T-cell (primary cell): ENCODE measurements around the gene CFAP57. TPM values are rescaled to one million over a fixed set of nuclear protein-coding genes. Genes with fewer than 3 reads are reported as not detected.

Experiments
- ATAC-seq, 4 experiments: fragments of 200-7000 bp in 3 of 4; fragments of 150-1000 bp in 1 of 4; cut with Tn5 transposase; replicated peaks in 1 of 4; 1 replicate in 3 of 4; 2 replicates in 1 of 4; pipeline ENCODE4 v1.10.0; 2021; ENCODE audit warnings: moderate library complexity in 3 of 4, mild to moderate bottlenecking in 2 of 4, moderate number of reproducible peaks in 1 of 4
- CTCF ChIA-PET, 2 donors: fragments of 300-600 bp; sonication (Branson Sonifier 250); formaldehyde crosslinking; loops; one replicate each; lab custom pipeline; 2022; ENCODE audit warnings: antibody characterized with exemption in 2 of 2; lab: Charles Lee
- POLR2A ChIA-PET, 2 donors: fragments of 300-600 bp; sonication (Branson Sonifier 250); formaldehyde crosslinking; loops; one replicate each; lab custom pipeline; 2022; ENCODE audit warnings: antibody characterized with exemption in 2 of 2; lab: Charles Lee
- DNase-seq, 35 experiments: peaks; one replicate each; pipeline versions ENCODE4 v3.0.0 to v3.0.0-alpha.2; 2013 to 2023
- H3K27ac ChIP-seq: one replicate; pipeline ENCODE4 v1.5.1; 2013; ENCODE audit warnings: low read length
- H3K27me3 ChIP-seq, 2 experiments: replicated peaks in 1 of 2; 1 replicate in 1 of 2; 2 replicates in 1 of 2; pipeline versions ENCODE4 v1.6.1 to v1.7.0; 2013; ENCODE audit warnings: low read length in 1 of 2, mixed read lengths in 1 of 2; ENCODE audit not compliant: control insufficient read depth in 2 of 2, insufficient read depth in 2 of 2; ENCODE audit errors: extremely low read depth in 1 of 2
- H3K36me3 ChIP-seq, 2 donors: 1 replicate in 1 of 2; 2 replicates in 1 of 2; pipeline versions ENCODE4 v1.6.1 to v1.7.0; 2013; ENCODE audit warnings: low read length in 1 of 2; ENCODE audit not compliant: control insufficient read depth in 2 of 2, insufficient read depth in 1 of 2; ENCODE audit errors: extremely low read depth in 1 of 2
- H3K4me1 ChIP-seq, 2 experiments: 1 replicate in 1 of 2; 2 replicates in 1 of 2; pipeline versions ENCODE4 v1.6.1 to v1.7.0; 2013; ENCODE audit warnings: low read length in 2 of 2, mixed read lengths in 1 of 2; ENCODE audit not compliant: insufficient read depth in 2 of 2, control insufficient read depth in 1 of 2; ENCODE audit errors: extremely low read depth in 1 of 2
- H3K4me3 ChIP-seq, 2 donors: 1 replicate in 1 of 2; 2 replicates in 1 of 2; pipeline versions ENCODE4 v1.5.1 to v1.7.0; 2013; ENCODE audit warnings: mild to moderate bottlenecking in 2 of 2, low read length in 1 of 2, moderate library complexity in 1 of 2; ENCODE audit not compliant: control insufficient read depth in 1 of 2; ENCODE audit errors: extremely low read depth in 1 of 2
- H3K9me3 ChIP-seq: 2 replicates; pipeline ENCODE4 v1.7.0; 2013
- H3K27ac Mint-ChIP-seq, 2 donors: one replicate each; pipeline ENCODE4 v1.8.0; 2020 to 2021; ENCODE audit warnings: mild to moderate bottlenecking in 2 of 2, mixed read lengths in 2 of 2
- H3K27me3 Mint-ChIP-seq, 2 donors: one replicate each; pipeline ENCODE4 v1.8.0; 2021 to 2022; ENCODE audit warnings: mixed read lengths in 2 of 2
- H3K36me3 Mint-ChIP-seq: one replicate; pipeline ENCODE4 v1.8.0; 2021; ENCODE audit warnings: mixed read lengths
- H3K4me1 Mint-ChIP-seq, 3 donors: one replicate each; pipeline ENCODE4 v1.8.0; 2020 to 2022; ENCODE audit warnings: mixed read lengths in 3 of 3, mild to moderate bottlenecking in 1 of 3
- H3K4me3 Mint-ChIP-seq, 3 donors: one replicate each; pipeline ENCODE4 v1.8.0; 2020 to 2022; ENCODE audit warnings: mild to moderate bottlenecking in 3 of 3, mixed read lengths in 3 of 3, moderate library complexity in 3 of 3
- H3K9me3 Mint-ChIP-seq, 3 donors: one replicate each; pipeline ENCODE4 v1.8.0; 2020 to 2022; ENCODE audit warnings: mixed read lengths in 3 of 3
- WGBS: methylation state at CpG from one replicate; pipeline ENCODE4 v1.1.5; 2013; ENCODE audit warnings: missing lambda C conversion rate; ENCODE audit not compliant: insufficient coverage; 5-methylcytosine and 5-hydroxymethylcytosine counted together
- total RNA-seq, 35 experiments: library from RNA in 6 of 35; stranded (reverse) in 6 of 35; fragments of 120-200 nt in 1 of 35; gene quantifications; one replicate each; pipeline versions ENCODE4 v1.2.1 to v1.2.4 and lab custom pipeline; 2013 to 2026

Gene CFAP57
- total RNA-seq, result under 1 TPM in 1 of 5 donors, not detected in 4; 0.07 TPM
- not detected for total RNA-seq (2013)
- 0 to 0.32 (median 0) reads per million in 29 experiments for total RNA-seq (lab: John Stamatoyannopoulos, UW)

DNA sequence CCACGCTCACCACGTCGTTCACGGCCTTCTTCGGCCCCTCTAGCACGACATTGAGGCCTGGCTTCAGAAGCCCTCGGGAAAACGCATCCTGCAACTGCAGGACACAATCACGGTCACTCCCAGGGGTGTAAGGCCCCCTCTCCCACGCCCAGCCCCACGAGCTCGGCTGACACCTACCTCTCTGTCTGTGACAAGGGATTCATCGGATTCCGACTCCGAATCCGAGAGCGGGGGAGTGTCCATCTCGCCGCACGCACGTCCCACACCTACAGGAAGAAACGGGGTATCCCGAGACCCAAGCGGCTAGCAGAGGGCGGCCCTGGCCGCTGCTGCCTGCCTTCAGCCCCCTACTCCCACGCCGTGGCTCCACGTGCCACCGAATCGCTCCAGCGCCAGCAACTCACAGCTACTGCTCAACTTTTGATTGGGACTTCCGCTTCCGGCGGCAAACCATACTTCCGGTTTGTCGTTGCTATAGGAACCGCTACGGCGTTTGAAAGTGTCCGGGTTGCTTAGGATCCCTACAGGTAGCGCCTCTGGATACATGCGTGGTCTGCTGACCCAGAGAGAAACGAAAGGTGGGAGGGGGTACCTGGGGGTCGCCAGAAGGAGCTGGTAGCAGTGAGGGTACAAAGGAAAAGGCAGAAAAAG, at the start of gene CFAP57, which contains the start of gene EBNA1BP2:
Gene CFAP57, plus strand, starts transcription at position 455 of the 651 bp plus-strand sequence. CDS start 424 bp downstream, outside the sequence.
Gene EBNA1BP2, minus strand, starts transcription at position 415 of the 651 bp plus-strand sequence. Its CDS starts 172 bp downstream, at position 243.
- DNase-seq, result peak; percentile 82 to 96 (median 90)
- peaks cover 13 to 28% of the 10 kb centered on the region in 2 donors for H3K36me3 ChIP-seq
- Mint-ChIP-seq H3K9me3 (no peaks in the 10 kb centered on the region), H3K4me1 (peaks cover 27 to 32% (median 30%) of the 10 kb centered on the region in 3 donors), H3K27ac (peak within 1 kb of the TSS; percentile 93), H3K4me3 (peak within 1 kb of the TSS; percentile 97 to 99 (median 98)), H3K27me3 (peaks cover 12 to 22% of the 10 kb centered on the region in 2 donors), H3K36me3 (peaks cover 34% of the 10 kb centered on the region)
- peak; percentile 81 to 89 (median 88) for ATAC-seq
- no peaks in the 10 kb centered on the region for H3K9me3 ChIP-seq
- peaks cover 0 to 8% of the 10 kb centered on the region in 2 experiments for H3K27me3 ChIP-seq
- ChIA-PET CTCF (interaction anchor here in 1 of 2 donors (0.6 to 1.1 kb wide), 3 partner anchors 98 to 242 kb away, joined by 3 to 7 read pairs (median 3); no protein-coding TSS in a partner anchor), POLR2A (no interaction called here)
- peak within 1 kb of the TSS; percentile 45 for H3K27ac ChIP-seq
- H3K4me1 ChIP-seq, result peaks cover 13 to 14% of the 10 kb centered on the region in 2 experiments
- WGBS, result under 1% methylated on average over 39 of the region's 45 CpGs
- peak within 1 kb of the TSS; percentile 80 to 92 for H3K4me3 ChIP-seq

DNA sequence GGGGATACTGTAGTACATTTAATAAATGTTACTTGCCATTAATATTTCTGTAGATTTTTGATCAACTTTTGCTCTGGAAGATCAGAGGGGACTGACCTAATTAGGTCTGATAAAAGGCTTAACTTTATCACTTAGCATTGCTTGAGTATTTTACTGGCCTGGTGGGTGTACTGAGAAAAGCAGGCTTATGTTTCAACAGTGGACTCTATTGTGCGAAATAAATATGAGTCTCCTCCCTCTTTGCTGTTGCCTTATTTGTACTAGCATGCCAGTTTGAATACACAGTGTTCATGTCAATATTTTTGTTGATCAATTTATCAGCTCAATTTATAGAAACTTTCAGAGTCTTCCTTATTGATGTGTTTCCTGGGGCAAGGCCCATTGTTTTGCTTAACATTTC, 49.1 kb upstream of the CFAP57 start:
- no peak overlapping the region for H3K4me3 ChIP-seq
- H3K36me3 ChIP-seq, result no peaks in the 10 kb centered on the region
- Mint-ChIP-seq H3K36me3 (no peaks in the 10 kb centered on the region), H3K9me3 (no peaks in the 10 kb centered on the region), H3K4me3 (no peak overlapping the region), H3K27me3 (peaks cover 27 to 28% of the 10 kb centered on the region in 2 donors), H3K27ac (no peak overlapping the region), H3K4me1 (no peaks in the 10 kb centered on the region)
- ATAC-seq (no peak), DNase-seq (no peak)
- H3K4me1 ChIP-seq, result no peaks in the 10 kb centered on the region
- CTCF ChIA-PET, result interaction anchor here in 1 of 2 donors (0.6 kb wide), 1 partner anchor 1056 kb away, joined by 5 read pairs; no protein-coding TSS in a partner anchor
- WGBS, result 71% methylated on average over 1 of the region's 1 CpG
- peaks cover 0 to 14% of the 10 kb centered on the region in 2 experiments for H3K27me3 ChIP-seq
- no peaks in the 10 kb centered on the region for H3K9me3 ChIP-seq
- no peak overlapping the region for H3K27ac ChIP-seq
- POLR2A ChIA-PET, result no interaction called here

DNA sequence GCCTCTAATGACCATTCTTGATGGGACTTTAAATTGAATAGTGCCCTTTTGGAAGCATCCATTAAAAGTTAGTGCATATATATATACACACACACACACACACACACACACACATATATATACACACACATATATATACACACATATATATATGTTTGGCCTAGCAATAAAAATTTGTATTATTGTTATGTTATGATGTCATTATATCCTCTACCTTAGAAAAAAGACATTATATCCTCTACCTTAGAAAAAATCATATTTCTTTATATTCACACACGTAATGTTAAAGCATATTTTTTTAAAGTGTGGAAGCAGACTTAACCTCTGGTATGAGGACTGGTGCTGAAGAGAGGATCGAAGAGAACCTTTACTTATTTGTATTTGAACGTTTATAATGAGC, 43.3 kb upstream of the CFAP57 start:
- peaks cover 28 to 32% of the 10 kb centered on the region in 2 donors for H3K27me3 Mint-ChIP-seq
- H3K27ac Mint-ChIP-seq, result no peak overlapping the region
- H3K36me3 ChIP-seq, result no peaks in the 10 kb centered on the region
- no peaks in the 10 kb centered on the region for H3K36me3 Mint-ChIP-seq
- CTCF ChIA-PET, result no interaction called here
- H3K9me3 Mint-ChIP-seq, result no peaks in the 10 kb centered on the region
- H3K4me3 ChIP-seq, result no peak overlapping the region
- H3K27me3 ChIP-seq, result peaks cover 0 to 11% of the 10 kb centered on the region in 2 experiments
- POLR2A ChIA-PET, result no interaction called here
- ATAC-seq, result no peak
- no peaks in the 10 kb centered on the region for H3K9me3 ChIP-seq
- DNase-seq, result no peak
- no peak overlapping the region for H3K27ac ChIP-seq
- no peaks in the 10 kb centered on the region for H3K4me1 Mint-ChIP-seq
- no peaks in the 10 kb centered on the region for H3K4me1 ChIP-seq
- WGBS, result no CpG with 5 or more reads among the region's 3 CpGs
- H3K4me3 Mint-ChIP-seq, result no peak overlapping the region

DNA sequence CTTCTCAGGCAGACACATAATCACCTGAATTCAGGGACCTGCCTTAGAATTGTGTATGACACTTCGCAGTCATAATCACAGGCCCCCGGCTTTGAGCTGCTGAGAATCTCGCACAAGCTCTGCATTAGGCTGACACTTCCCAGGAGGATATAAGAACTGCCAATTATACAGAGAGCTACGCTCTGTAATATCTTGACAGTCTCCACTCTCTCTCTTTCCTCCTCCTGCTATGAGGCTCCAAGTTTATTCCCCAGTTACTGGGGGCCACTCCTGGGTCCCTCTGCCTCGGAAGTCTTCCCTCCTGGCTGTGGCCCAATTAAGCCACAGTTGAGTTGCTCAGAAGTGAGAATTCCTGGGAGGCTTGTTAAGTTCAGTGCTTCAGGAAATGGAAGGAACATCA, 42.7 kb upstream of the CFAP57 start:
- Mint-ChIP-seq H3K27ac (no peak overlapping the region), H3K27me3 (peaks cover 28 to 35% of the 10 kb centered on the region in 2 donors), H3K4me3 (no peak overlapping the region), H3K36me3 (no peaks in the 10 kb centered on the region), H3K9me3 (no peaks in the 10 kb centered on the region), H3K4me1 (no peaks in the 10 kb centered on the region)
- Histone ChIP-seq H3K27me3 (peaks cover 0 to 11% of the 10 kb centered on the region in 2 experiments), H3K4me1 (no peaks in the 10 kb centered on the region), H3K27ac (no peak overlapping the region), H3K9me3 (no peaks in the 10 kb centered on the region), H3K36me3 (no peaks in the 10 kb centered on the region), H3K4me3 (no peak overlapping the region)
- no peak for DNase-seq
- 89% methylated on average over 4 of the region's 5 CpGs for WGBS
- CTCF ChIA-PET, result no interaction called here
- ATAC-seq, result no peak
- POLR2A ChIA-PET, result no interaction called here

DNA sequence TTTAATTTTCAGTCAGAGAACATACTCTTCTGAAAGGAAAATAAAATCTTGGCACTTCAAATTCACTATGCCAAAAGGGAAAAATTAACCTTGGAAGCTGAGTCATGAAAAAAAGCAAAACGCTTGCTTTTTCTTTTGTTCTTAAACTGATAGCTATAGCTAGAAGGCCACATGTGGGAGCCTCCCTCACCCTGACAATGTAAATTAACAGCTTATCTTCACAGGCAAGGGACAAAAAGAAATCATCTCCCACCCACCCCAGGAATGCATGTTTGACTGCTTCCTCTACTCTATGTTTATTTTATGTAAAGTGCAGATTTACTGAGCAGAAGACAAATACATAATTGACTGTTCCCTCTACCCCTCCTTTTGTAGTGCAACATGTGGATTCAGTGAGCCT, 38.1 kb upstream of the CFAP57 start:
- Mint-ChIP-seq H3K36me3 (no peaks in the 10 kb centered on the region), H3K4me3 (no peak overlapping the region), H3K9me3 (no peaks in the 10 kb centered on the region), H3K27me3 (peaks cover 27 to 36% of the 10 kb centered on the region in 2 donors), H3K27ac (no peak overlapping the region), H3K4me1 (no peaks in the 10 kb centered on the region)
- ChIA-PET POLR2A (no interaction called here), CTCF (no interaction called here)
- no peak overlapping the region for H3K27ac ChIP-seq
- no peaks in the 10 kb centered on the region for H3K9me3 ChIP-seq
- peaks cover 0 to 14% of the 10 kb centered on the region in 2 experiments for H3K27me3 ChIP-seq
- H3K4me3 ChIP-seq, result no peak overlapping the region
- H3K4me1 ChIP-seq, result no peaks in the 10 kb centered on the region
- DNase-seq (no peak), ATAC-seq (no peak)
- H3K36me3 ChIP-seq, result no peaks in the 10 kb centered on the region
- WGBS, result no CpG with 5 or more reads among the region's 1 CpG

DNA sequence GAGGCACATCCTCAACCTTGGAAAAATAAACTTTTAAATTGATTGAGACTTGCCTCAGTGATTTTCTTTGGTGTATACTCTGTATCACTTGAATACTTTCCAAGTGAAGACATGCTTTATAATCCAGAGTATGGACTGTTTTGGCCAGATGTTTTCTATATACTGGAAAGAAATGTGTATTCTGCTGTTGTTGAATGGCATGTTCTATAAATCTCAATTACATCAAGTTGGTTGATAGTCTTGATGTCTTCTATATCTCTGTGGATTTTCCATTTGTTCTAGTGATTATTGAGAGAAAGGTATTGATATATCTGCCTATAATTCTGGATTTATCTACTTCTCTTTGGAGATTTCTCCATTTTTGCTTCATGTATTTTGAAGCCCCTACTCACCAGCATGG, 37.5 kb upstream of the CFAP57 start:
- peaks cover 30 to 36% of the 10 kb centered on the region in 2 donors for H3K27me3 Mint-ChIP-seq
- CTCF ChIA-PET, result no interaction called here

More for the DNA sequence above, 37.5 kb upstream of the CFAP57 start:
- no peaks in the 10 kb centered on the region for H3K36me3 Mint-ChIP-seq
- ATAC-seq, result no peak
- no peaks in the 10 kb centered on the region for H3K4me1 Mint-ChIP-seq
- no peak overlapping the region for H3K4me3 Mint-ChIP-seq
- H3K4me3 ChIP-seq, result no peak overlapping the region
- H3K9me3 Mint-ChIP-seq, result peaks cover 0 to 4% (median 2%) of the 10 kb centered on the region in 3 donors
- H3K27ac Mint-ChIP-seq, result no peak overlapping the region
- H3K36me3 ChIP-seq, result no peaks in the 10 kb centered on the region
- no peaks in the 10 kb centered on the region for H3K9me3 ChIP-seq
- H3K27me3 ChIP-seq, result peaks cover 0 to 15% of the 10 kb centered on the region in 2 experiments
- H3K27ac ChIP-seq, result no peak overlapping the region
- POLR2A ChIA-PET, result no interaction called here
- no peaks in the 10 kb centered on the region for H3K4me1 ChIP-seq
- no peak for DNase-seq
